IMR-90 (cell line): ENCODE measurements around the gene IGHMBP2. TPM values are rescaled to one million over a fixed set of nuclear protein-coding genes. Genes with fewer than 3 reads are reported as not detected.
A peak's percentile ranks its signal among the peaks of the same experiment; 100 is the strongest.

ENCODE experiments used
- ATAC-seq: fragments of 200-7000 bp; cut with Tn5 transposase; 2 replicates; pipeline ENCODE4 v1.9.1; 2020; ENCODE audit warnings: low read depth, mild to moderate bottlenecking, moderate library complexity
- BruUV-seq: library from RNA; stranded (reverse); fragments of 400-500 nt; replicated peaks from 2 replicates; lab custom pipeline; 2021; lab: Mats Ljungman, UMichigan
- CTCF ChIA-PET: fragments of 300-600 bp; formaldehyde crosslinking; extraction: SDS; loops from one replicate; lab custom pipeline; 2021; ENCODE audit warnings: antibody characterized with exemption; lab: Yijun Ruan, JAX
- POLR2A ChIA-PET: fragments of 300-600 bp; sonication (Branson Sonifier 250); formaldehyde crosslinking; loops from one replicate; lab custom pipeline; 2022; ENCODE audit warnings: antibody characterized with exemption; ENCODE audit not compliant: unreplicated experiment; lab: Charles Lee
- DNase-seq: peaks from one replicate; pipeline ENCODE4 v3.0.0; 2013
- H2AFZ ChIP-seq: replicated peaks from 2 replicates; pipeline ENCODE3; 2013; ENCODE audit warnings: low read length, mild to moderate bottlenecking; ENCODE audit not compliant: poor library complexity
- H2AK5ac ChIP-seq: 2 replicates; pipeline ENCODE4 v1.6.1; 2013; ENCODE audit warnings: low read depth, low read length, inconsistent platforms
- H2AK9ac ChIP-seq: replicated peaks from 2 replicates; pipeline ENCODE3; 2013; ENCODE audit warnings: mild to moderate bottlenecking, low read depth, low read length, moderate library complexity; ENCODE audit not compliant: poor library complexity
- H2BK120ac ChIP-seq: 2 replicates; pipeline ENCODE4 v1.6.1; 2013; ENCODE audit warnings: low read depth, low read length, inconsistent platforms
- H2BK15ac ChIP-seq: 3 replicates; pipeline ENCODE4 v1.6.1; 2013; ENCODE audit warnings: low read depth, low read length, inconsistent platforms
- H2BK20ac ChIP-seq: 2 replicates; pipeline ENCODE4 v1.6.1; 2013; ENCODE audit warnings: low read depth, mild to moderate bottlenecking, inconsistent platforms, low read length, moderate library complexity
- H2BK5ac ChIP-seq: 2 replicates; pipeline ENCODE4 v1.6.1; 2013; ENCODE audit warnings: mild to moderate bottlenecking, low read depth, low read length, inconsistent platforms; ENCODE audit not compliant: poor library complexity, severe bottlenecking
- H3K14ac ChIP-seq: replicated peaks from 2 replicates; pipeline ENCODE4 v1.6.1; 2013; ENCODE audit warnings: low read depth, low read length, inconsistent platforms
- H3K18ac ChIP-seq: 2 replicates; pipeline ENCODE4 v1.6.1; 2013; ENCODE audit warnings: low read depth, low read length, control low read depth
- H3K23ac ChIP-seq: 2 replicates; pipeline ENCODE4 v1.6.1; 2013; ENCODE audit warnings: low read depth, low read length, inconsistent platforms
- H3K27ac ChIP-seq: 2 replicates; pipeline ENCODE4 v1.5.1; 2013; ENCODE audit warnings: mild to moderate bottlenecking, control low read depth, low read length; ENCODE audit not compliant: insufficient read depth
- H3K27me3 ChIP-seq: 2 replicates; pipeline ENCODE4 v1.6.1; 2013; ENCODE audit warnings: low read length; ENCODE audit not compliant: control insufficient read depth, insufficient read depth
- H3K36me3 ChIP-seq: 2 replicates; pipeline ENCODE4 v1.6.1; 2013; ENCODE audit warnings: low read length, mixed read lengths; ENCODE audit not compliant: control insufficient read depth, insufficient read depth
- H3K4ac ChIP-seq: 2 replicates; pipeline ENCODE4 v1.6.1; 2013; ENCODE audit warnings: low read depth, low read length, inconsistent platforms
- H3K4me1 ChIP-seq: 2 replicates; pipeline ENCODE4 v1.6.1; 2013; ENCODE audit warnings: low read length, mixed read lengths; ENCODE audit not compliant: control insufficient read depth, insufficient read depth
- H3K4me2 ChIP-seq: 2 replicates; pipeline ENCODE4 v1.6.1; 2013; ENCODE audit warnings: low read depth, mild to moderate bottlenecking, control low read depth, low read length, moderate library complexity
- H3K4me3 ChIP-seq: 2 replicates; pipeline ENCODE4 v1.5.1; 2013; ENCODE audit warnings: low read depth, mild to moderate bottlenecking, control low read depth, low read length, moderate library complexity; ENCODE audit not compliant: insufficient read depth
- H3K56ac ChIP-seq: 2 replicates; pipeline ENCODE4 v1.6.1; 2013; ENCODE audit warnings: low read length, inconsistent platforms; ENCODE audit not compliant: insufficient read depth; ENCODE audit errors: extremely low read depth
- H3K79me1 ChIP-seq, 2 experiments: 2 replicates each; pipeline ENCODE4 v1.6.1; 2013; ENCODE audit warnings: low read length in 2 of 2, inconsistent platforms in 1 of 2, low read depth in 1 of 2
- H3K9ac ChIP-seq: 2 replicates; pipeline ENCODE4 v1.6.1; 2013; ENCODE audit warnings: low read depth, low read length, control low read depth
- H3K9me1 ChIP-seq: 2 replicates; pipeline ENCODE4 v1.6.1; 2013; ENCODE audit warnings: low read length, inconsistent platforms; ENCODE audit not compliant: insufficient read depth
- H3K9me3 ChIP-seq: 2 replicates; pipeline ENCODE4 v1.6.1; 2013; ENCODE audit warnings: low read length; ENCODE audit not compliant: control insufficient read depth, insufficient read depth
- H4K20me1 ChIP-seq: 2 replicates; pipeline ENCODE4 v1.6.1; 2013; ENCODE audit warnings: low read length, inconsistent platforms; ENCODE audit not compliant: insufficient read depth
- H4K5ac ChIP-seq: 2 replicates; pipeline ENCODE4 v1.6.1; 2013; ENCODE audit warnings: mild to moderate bottlenecking, low read depth, low read length, control low read depth
- H4K8ac ChIP-seq, 2 experiments: 2 replicates each; pipeline ENCODE4 v1.6.1; 2013; ENCODE audit warnings: low read depth in 2 of 2, low read length in 2 of 2, control low read depth in 1 of 2, inconsistent platforms in 1 of 2
- H4K91ac ChIP-seq: 2 replicates; pipeline ENCODE4 v1.6.1; 2013; ENCODE audit warnings: low read depth, low read length, inconsistent platforms; ENCODE audit not compliant: insufficient read depth
- BHLHE40 ChIP-seq: fragments of 150-350 bp; IDR thresholded peaks from 2 replicates; pipeline ENCODE4 v1.6.1; 2016; ENCODE audit warnings: mild to moderate bottlenecking, low read depth, low read length
- CEBPB ChIP-seq: IDR thresholded peaks from 2 replicates; pipeline ENCODE4 v1.6.1; 2012; ENCODE audit warnings: low read depth, low read length, improper control_type of control experiment
- CHD1 ChIP-seq: IDR thresholded peaks from 2 replicates; pipeline ENCODE4 v1.6.1; 2012; ENCODE audit warnings: low read depth, low read length, improper control_type of control experiment
- CTCF ChIP-seq: conservative IDR thresholded peaks from 2 replicates; pipeline ENCODE4 v1.5.1; 2012; ENCODE audit warnings: mild to moderate bottlenecking, low read depth, low read length, improper control_type of control experiment
- MAFK ChIP-seq: IDR thresholded peaks from 2 replicates; pipeline ENCODE4 v1.6.1; 2012; ENCODE audit warnings: low read depth, low read length, improper control_type of control experiment
- MAZ ChIP-seq: IDR thresholded peaks from 2 replicates; pipeline ENCODE4 v1.6.1; 2012; ENCODE audit warnings: low read depth, mild to moderate bottlenecking, low read length, improper control_type of control experiment, moderate library complexity, borderline replicate concordance
- POLR2A ChIP-seq: IDR thresholded peaks from 2 replicates; pipeline ENCODE4 v1.6.1; 2012; ENCODE audit warnings: mild to moderate bottlenecking, low read depth, low read length
- RAD21 ChIP-seq: IDR thresholded peaks from 2 replicates; pipeline ENCODE4 v1.6.1; 2012; ENCODE audit warnings: low read length, improper control_type of control experiment
- RCOR1 ChIP-seq: IDR thresholded peaks from 2 replicates; pipeline ENCODE4 v1.6.1; 2012; ENCODE audit warnings: mild to moderate bottlenecking, low read length, improper control_type of control experiment; ENCODE audit not compliant: insufficient replicate concordance
- RFX5 ChIP-seq: IDR thresholded peaks from 2 replicates; pipeline ENCODE4 v1.8.0; 2012; ENCODE audit warnings: low read depth, mild to moderate bottlenecking, low read length, moderate library complexity
- SMC3 ChIP-seq: fragments of 150-350 bp; IDR thresholded peaks from 2 replicates; pipeline ENCODE4 v1.6.1; 2016; ENCODE audit warnings: low read depth, mild to moderate bottlenecking, antibody characterized with exemption, low read length, moderate library complexity
- WGBS, 2 experiments: methylation state at CpG; one replicate each; pipeline versions ENCODE4 v1.1.5 to v1.1.7; 2013; ENCODE audit warnings: missing lambda C conversion rate in 2 of 2; ENCODE audit not compliant: insufficient read length in 1 of 2; ENCODE audit errors: extremely low coverage in 2 of 2; 5-methylcytosine and 5-hydroxymethylcytosine counted together
- dilution Hi-C: fragments of 300-500 bp; cut with HindIII; formaldehyde crosslinking; loops from one replicate; pipeline ENCODE4 v1.14.3; 2018; ENCODE audit warnings: low sequenced_read_pairs; ENCODE audit not compliant: unreplicated experiment
- in situ Hi-C: fragments of 300-500 bp; cut with MboI; formaldehyde crosslinking; loops from 3 replicates; pipeline ENCODE4 v1.14.3; 2019; ENCODE audit warnings: low sequenced_read_pairs, inconsistent platforms, mixed read lengths
- intact Hi-C: fragments of 100-400 bp; cut with micrococcal nuclease; formaldehyde crosslinking; loops from 2 replicates; pipeline ENCODE4 v1.10.0; 2022
- polyA plus RNA-seq, 3 experiments: library from polyadenylated mRNA; depleted of rRNA; stranded (reverse); fragments of >200 nt; gene quantifications; 2 replicates each; pipeline ENCODE4 v1.2.3, GENCODE V29; 2012; ENCODE audit warnings: low replicate concordance in 1 of 3
- total RNA-seq: library from RNA; depleted of rRNA; stranded (reverse); fragments of >200 nt; gene quantifications from 2 replicates; pipeline ENCODE4 v1.2.3, GENCODE V29; 2012
- TF ChIP-seq, protein P1 (sequence below): fragments of 150-350 bp; IDR thresholded peaks from 2 replicates; pipeline ENCODE4 v1.6.1; 2017; ENCODE audit warnings: mild to moderate bottlenecking, antibody characterized with exemption, low read length, low read depth

IGHMBP2 gene
- total and polyA plus RNA-seq, 2 of the 4 experiments (the other 2 are of a cell fraction): 4.5 to 11.1 TPM

GRCh38 chr11:68854273-68854958 is 49.3 kb upstream of the IGHMBP2 start:
- H3K4ac ChIP-seq: no peak overlapping the region
- no peak overlapping the region; the same call in 1 of the 2 replicates for H3K23ac ChIP-seq
- no peak overlapping the region for H2BK15ac ChIP-seq
- H4K8ac ChIP-seq: no peak overlapping the region
- no TSS peak for BruUV-seq
- 36% methylated on average over 6 of the region's 42 CpGs; no CpG with 5 or more reads in 1 of the 2 experiments for WGBS, 2 experiments
- H3K4me1 ChIP-seq: peaks cover 2% of the 10 kb centered on the region; the same call in 1 of the 2 replicates
- ChIA-PET CTCF (interaction anchor here (1.2 kb wide), 1 partner anchor 222 kb away, joined by 3 read pairs; no protein-coding TSS in a partner anchor), POLR2A (interaction anchor here (0.6 kb wide), 1 partner anchor 51 kb away, joined by 4 read pairs; no protein-coding TSS in a partner anchor)
- TF ChIP-seq SMC3 (no peak), RAD21 (no peak), MAFK (no peak), POLR2A (no peak), CHD1 (no peak), MAZ (no peak), CEBPB (no peak), RFX5 (no peak), BHLHE40 (no peak), RCOR1 (no peak), CTCF (no peak)
- TF ChIP-seq, protein P1, sequence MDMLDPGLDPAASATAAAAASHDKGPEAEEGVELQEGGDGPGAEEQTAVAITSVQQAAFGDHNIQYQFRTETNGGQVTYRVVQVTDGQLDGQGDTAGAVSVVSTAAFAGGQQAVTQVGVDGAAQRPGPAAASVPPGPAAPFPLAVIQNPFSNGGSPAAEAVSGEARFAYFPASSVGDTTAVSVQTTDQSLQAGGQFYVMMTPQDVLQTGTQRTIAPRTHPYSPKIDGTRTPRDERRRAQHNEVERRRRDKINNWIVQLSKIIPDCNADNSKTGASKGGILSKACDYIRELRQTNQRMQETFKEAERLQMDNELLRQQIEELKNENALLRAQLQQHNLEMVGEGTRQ: no peak
- H4K20me1 ChIP-seq: no peaks in the 10 kb centered on the region
- H3K27ac ChIP-seq: no peak overlapping the region
- H3K4me2 ChIP-seq: peak overlapping the region; percentile 18; the same call in 1 of the 2 replicates
- H2AK5ac ChIP-seq: no peak overlapping the region
- intact Hi-C loops (no loop called here), in situ Hi-C loops (no loop called here), dilution Hi-C loops (no loop called here)
- H3K9me1 ChIP-seq: no peaks in the 10 kb centered on the region
- H3K36me3 ChIP-seq: no peaks in the 10 kb centered on the region
- peaks cover 26% of the 10 kb centered on the region for H3K27me3 ChIP-seq
- peak overlapping the region; percentile 16 for H2AFZ ChIP-seq
- H4K5ac ChIP-seq: no peak overlapping the region
- H3K56ac ChIP-seq: no peak overlapping the region
- H4K91ac ChIP-seq: no peak overlapping the region
- no peaks in the 10 kb centered on the region; the same call in 1 of the 2 replicates for H3K9me3 ChIP-seq
- no peaks in the 10 kb centered on the region for H3K79me1 ChIP-seq
- ATAC-seq: no peak
- no peak for DNase-seq
- no peak overlapping the region for H3K9ac ChIP-seq
- H3K4me3 ChIP-seq: no peak overlapping the region
- no peak overlapping the region for H2BK120ac ChIP-seq
- no peak overlapping the region for H3K18ac ChIP-seq
- H3K14ac ChIP-seq: no peak overlapping the region
- H2BK20ac ChIP-seq: no peak overlapping the region
- H2BK5ac ChIP-seq: no peak overlapping the region
- peak overlapping the region; percentile 29 for H2AK9ac ChIP-seq
